Mesodermal cell (in vitro differentiated cells): ENCODE results near the gene CENPW.
A peak's percentile ranks its signal among the peaks of the same experiment; 100 is the strongest.

Experiments
- H3K27ac ChIP-seq: 2 replicates; pipeline ENCODE4 v1.7.0; 2013; ENCODE audit warnings: mild to moderate bottlenecking, low read depth, low read length, moderate library complexity; ENCODE audit not compliant: severe bottlenecking
- H3K36me3 ChIP-seq: 2 replicates; pipeline ENCODE4 v1.7.1; 2013; ENCODE audit warnings: mild to moderate bottlenecking, low read length, moderate library complexity; ENCODE audit not compliant: control insufficient read depth, insufficient read depth
- H3K4me1 ChIP-seq: one replicate; pipeline ENCODE4 v1.7.1; 2013; ENCODE audit warnings: mild to moderate bottlenecking, low read length; ENCODE audit not compliant: insufficient read depth, control insufficient read depth, poor library complexity, severe bottlenecking
- H3K4me3 ChIP-seq: 2 replicates; pipeline ENCODE4 v1.7.0; 2013; ENCODE audit warnings: low read length, control low read depth, mild to moderate bottlenecking; ENCODE audit not compliant: insufficient read depth, poor library complexity, severe bottlenecking; ENCODE audit errors: extremely low read depth
- H3K9me3 ChIP-seq: 2 replicates; pipeline ENCODE4 v1.7.1; 2013; ENCODE audit warnings: mild to moderate bottlenecking, low read length, moderate library complexity; ENCODE audit not compliant: control insufficient read depth
- WGBS, 2 experiments: methylation state at CpG; one replicate each; pipeline ENCODE4 v1.1.5; 2013; ENCODE audit warnings: missing lambda C conversion rate in 2 of 2; ENCODE audit not compliant: insufficient coverage in 2 of 2; 5-methylcytosine and 5-hydroxymethylcytosine counted together

CENPW gene

GRCh38 chr6:126335210-126335609 lies 4.7 kb upstream of the CENPW start:
- no peaks in the 10 kb centered on the region for H3K36me3 ChIP-seq
- H3K27ac ChIP-seq = no peak overlapping the region
- WGBS, 2 experiments = no CpG with 5 or more reads among the region's 3 CpGs
- no peaks in the 10 kb centered on the region for H3K4me1 ChIP-seq
- H3K9me3 ChIP-seq = no peaks in the 10 kb centered on the region
- no peak overlapping the region for H3K4me3 ChIP-seq

- no peaks in the 10 kb centered on the region for H3K9me3 ChIP-seq
- no peak overlapping the region for H3K4me3 ChIP-seq
- 83 to 87% methylated on average over 3 of the region's 3 CpGs for WGBS, 2 experiments
- peaks cover 5% of the 10 kb centered on the region for H3K4me1 ChIP-seq
- no peaks in the 10 kb centered on the region for H3K36me3 ChIP-seq
- H3K27ac ChIP-seq = no peak overlapping the region
Measured at GRCh38 chr6:126337323-126337722, 2.6 kb upstream of the CENPW start.

- Histone ChIP-seq H3K4me3 (peak overlapping the region; percentile 83), H3K4me1 (peaks cover 5% of the 10 kb centered on the region), H3K36me3 (peaks cover 2% of the 10 kb centered on the region), H3K27ac (no peak overlapping the region), H3K9me3 (no peaks in the 10 kb centered on the region)
- WGBS, 2 experiments = 73 to 100% methylated on average over 1 to 3 of the region's 3 CpGs
Measured at GRCh38 chr6:126341126-126341525, 1.2 kb downstream of the CENPW start.

- H3K4me3 ChIP-seq = no peak overlapping the region
- no peaks in the 10 kb centered on the region for H3K9me3 ChIP-seq
- peaks cover 3% of the 10 kb centered on the region for H3K36me3 ChIP-seq
Measured at GRCh38 chr6:126344181-126344580, 4.3 kb downstream of the CENPW start.

GRCh38 chr6:126351960-126352359 lies 12.0 kb downstream of the CENPW start:
- H3K9me3 ChIP-seq = no peaks in the 10 kb centered on the region
- no peak overlapping the region for H3K4me3 ChIP-seq
- 100% methylated on average over 1 of the region's 1 CpG for WGBS, 2 experiments
- H3K4me1 ChIP-seq = no peaks in the 10 kb centered on the region
- H3K36me3 ChIP-seq = peaks cover 8% of the 10 kb centered on the region
- no peak overlapping the region for H3K27ac ChIP-seq

More at GRCh38 chr6:126344181-126344580, 4.3 kb downstream of the CENPW start:
- H3K27ac ChIP-seq = no peak overlapping the region
- peaks cover 5% of the 10 kb centered on the region for H3K4me1 ChIP-seq

GRCh38 chr6:126352514-126352913 lies 12.6 kb downstream of the CENPW start:
- Histone ChIP-seq H3K9me3 (no peaks in the 10 kb centered on the region), H3K4me1 (no peaks in the 10 kb centered on the region), H3K27ac (no peak overlapping the region), H3K36me3 (peaks cover 8% of the 10 kb centered on the region), H3K4me3 (no peak overlapping the region)

GRCh38 chr6:126356526-126356925 lies 16.6 kb downstream of the CENPW start:
- Histone ChIP-seq H3K9me3 (no peaks in the 10 kb centered on the region), H3K27ac (no peak overlapping the region), H3K4me3 (no peak overlapping the region), H3K4me1 (no peaks in the 10 kb centered on the region), H3K36me3 (no peaks in the 10 kb centered on the region)

GRCh38 chr6:126359936-126360537 lies 20.1 kb downstream of the CENPW start:
- 100% methylated on average over 1 of the region's 1 CpG; no CpG with 5 or more reads in 1 of the 2 experiments for WGBS, 2 experiments
- Histone ChIP-seq H3K27ac (no peak overlapping the region), H3K36me3 (no peaks in the 10 kb centered on the region), H3K9me3 (no peaks in the 10 kb centered on the region), H3K4me1 (no peaks in the 10 kb centered on the region), H3K4me3 (no peak overlapping the region)

GRCh38 chr6:126361832-126362440 lies 22.0 kb downstream of the CENPW start:
- Histone ChIP-seq H3K4me1 (no peaks in the 10 kb centered on the region), H3K4me3 (no peak overlapping the region), H3K36me3 (peaks cover 4% of the 10 kb centered on the region), H3K27ac (no peak overlapping the region), H3K9me3 (no peaks in the 10 kb centered on the region)
- WGBS, 2 experiments = 85 to 88% methylated on average over 3 of the region's 3 CpGs

- WGBS, 2 experiments = 94 to 100% methylated on average over 2 to 3 of the region's 4 CpGs
- Histone ChIP-seq H3K4me1 (no peaks in the 10 kb centered on the region), H3K9me3 (no peaks in the 10 kb centered on the region), H3K27ac (no peak overlapping the region), H3K36me3 (peaks cover 4% of the 10 kb centered on the region), H3K4me3 (no peak overlapping the region)
Measured at GRCh38 chr6:126367849-126368248, 27.9 kb downstream of the CENPW start.

- H3K4me1 ChIP-seq = no peaks in the 10 kb centered on the region
- WGBS, 2 experiments = no CpG with 5 or more reads among the region's 2 CpGs
- H3K36me3 ChIP-seq = no peaks in the 10 kb centered on the region
- H3K27ac ChIP-seq = no peak overlapping the region
- no peaks in the 10 kb centered on the region for H3K9me3 ChIP-seq
- no peak overlapping the region for H3K4me3 ChIP-seq
Measured at GRCh38 chr6:126372626-126373025, 32.7 kb downstream of the CENPW start.
